ENCODE measurements around the gene DDI2.

Gene DDI2

GRCh38 chr1:15605398-15606383 is 11.6 kb upstream of the DDI2 start:
- no peak for DNase-seq (ENCODE audit: low read depth)

- DNase-seq (ENCODE audit: low read depth), result no peak
These were observed 7.6 kb upstream of the DDI2 start for GRCh38 chr1:15609631-15610030.

- no peak for DNase-seq (ENCODE audit: low read depth)
These were observed 7.1 kb upstream of the DDI2 start for GRCh38 chr1:15610167-15610566.

- no peak for DNase-seq (ENCODE audit: low read depth)
These were observed 685 bp upstream of the DDI2 start for GRCh38 chr1:15616373-15617172.

DNA sequence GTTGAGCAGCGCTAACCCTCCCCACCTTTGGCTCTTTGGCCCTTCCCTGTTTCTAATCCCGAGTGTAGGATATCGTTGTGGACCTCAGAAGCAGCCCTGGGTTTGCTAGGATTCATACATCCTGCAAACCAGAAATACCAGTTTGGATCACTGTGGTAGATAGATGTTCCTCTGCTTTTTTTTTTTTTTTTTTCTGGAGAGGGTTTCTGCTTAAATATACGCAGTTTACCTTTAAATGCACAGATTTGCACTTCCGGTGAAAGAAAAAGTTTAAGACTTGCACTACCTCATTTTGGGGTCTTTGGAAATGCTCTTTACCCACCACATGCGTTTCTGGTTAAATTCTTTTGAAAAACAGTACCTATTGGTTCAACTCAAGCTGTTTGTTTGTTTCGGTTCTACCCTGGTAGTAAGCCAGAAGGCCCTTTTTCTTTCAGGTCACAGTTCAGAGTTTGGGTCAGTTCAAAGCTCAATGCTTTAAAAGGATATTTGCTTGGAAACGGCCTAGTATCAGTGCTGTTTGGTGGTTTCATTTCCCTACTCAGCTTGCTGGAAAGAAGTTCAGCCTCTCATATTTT is 908 bp downstream of the DDI2 start:
- no peak for DNase-seq (ENCODE audit: low read depth)

- DNase-seq (ENCODE audit: low read depth), result no peak
These were observed 1.6 kb downstream of the DDI2 start for GRCh38 chr1:15618655-15619525.

DNA sequence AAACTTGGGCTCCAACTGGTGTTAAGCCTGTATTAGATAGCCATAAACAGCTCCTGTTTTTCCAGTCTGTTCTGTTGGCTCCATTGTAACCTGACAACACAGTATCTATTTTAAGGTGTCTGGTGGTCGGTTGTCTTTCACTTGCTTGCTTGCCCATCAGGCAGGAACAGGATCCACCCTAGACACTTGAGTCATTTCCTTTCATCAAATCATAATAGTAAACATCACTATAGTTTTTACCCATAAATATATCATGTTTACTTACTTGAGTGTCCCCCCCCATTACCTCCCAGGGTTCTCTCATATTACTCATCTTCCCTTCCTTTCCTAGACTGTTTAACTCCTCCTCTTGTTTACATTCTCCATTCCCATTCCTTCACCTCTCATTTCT is 2.9 kb downstream of the DDI2 start:
- DNase-seq (ENCODE audit: low read depth), result peak; percentile 28

GRCh38 chr1:15620902-15621682 is 3.8 kb downstream of the DDI2 start:
- DNase-seq (ENCODE audit: low read depth), result no peak

- DNase-seq (ENCODE audit: low read depth), result no peak
These were observed 4.7 kb downstream of the DDI2 start for GRCh38 chr1:15621975-15622374.

GRCh38 chr1:15622712-15623373 is 5.6 kb downstream of the DDI2 start:
- DNase-seq (ENCODE audit: low read depth), result no peak

DNA sequence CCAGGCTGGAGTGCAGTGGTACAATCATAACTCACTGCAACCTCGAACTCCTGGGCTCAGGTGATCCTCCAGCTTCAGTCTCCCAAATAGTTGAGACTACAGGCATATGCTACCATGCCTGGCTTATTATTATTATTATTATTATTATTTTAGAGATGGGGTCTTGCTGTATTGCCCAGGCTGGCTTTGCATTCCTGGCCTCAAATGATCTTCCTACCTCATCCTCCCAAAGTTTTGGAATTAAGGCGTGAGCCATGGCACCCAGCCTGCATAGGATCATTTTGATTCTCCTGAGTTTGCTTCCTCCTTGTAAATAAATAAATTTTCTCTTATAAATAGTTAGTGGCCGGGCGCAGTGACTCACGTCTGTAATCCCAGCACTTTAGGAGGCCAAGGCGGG is 6.2 kb downstream of the DDI2 start:
- DNase-seq (ENCODE audit: low read depth), result no peak

- DNase-seq (ENCODE audit: low read depth), result no peak
These were observed 7.0 kb downstream of the DDI2 start for GRCh38 chr1:15624133-15624714.

DNA sequence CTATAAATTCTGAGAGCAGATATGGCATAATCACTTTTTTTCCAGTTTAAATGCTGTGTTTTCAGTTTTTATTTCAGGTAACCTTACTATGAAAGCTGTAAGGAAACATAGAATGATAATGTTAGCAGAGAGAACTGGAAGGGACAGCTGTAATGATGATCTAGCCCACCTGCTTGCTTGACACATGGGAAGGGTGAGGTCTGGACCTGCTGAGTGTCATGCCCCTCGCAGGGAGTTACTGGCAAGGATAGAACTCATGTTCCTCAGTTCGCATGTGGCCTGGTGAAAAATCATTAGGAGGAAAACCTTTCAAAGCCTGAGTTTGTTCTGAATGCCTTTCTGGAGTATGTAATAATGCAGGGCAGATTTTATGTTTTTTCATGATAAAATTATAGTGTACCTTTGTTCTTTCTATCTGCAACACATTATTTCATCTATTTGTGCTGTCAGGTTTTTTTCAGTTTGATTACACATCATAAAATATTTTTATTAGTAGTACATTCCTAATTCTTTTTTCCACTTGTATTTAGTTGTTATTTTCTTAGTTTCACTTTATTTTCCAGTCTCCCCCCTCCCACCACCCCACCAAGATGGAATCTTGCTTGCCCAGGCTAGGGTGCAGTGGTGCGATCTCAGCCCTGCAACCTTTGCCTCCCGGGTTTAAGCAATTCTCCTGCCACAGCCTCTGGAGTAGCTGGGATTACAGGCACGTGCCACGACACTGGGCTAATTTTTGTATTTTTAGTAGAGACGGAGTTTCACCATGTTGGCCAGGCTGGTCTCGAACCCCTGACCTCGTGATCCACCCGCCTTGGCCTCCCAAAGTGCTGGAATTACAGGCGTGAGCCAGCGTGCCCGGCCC is 8.0 kb downstream of the DDI2 start:
- DNase-seq (ENCODE audit: low read depth), result no peak

- DNase-seq (ENCODE audit: low read depth), result no peak
These were observed 9.2 kb downstream of the DDI2 start for GRCh38 chr1:15626269-15626950.

GRCh38 chr1:15627343-15627988 is 10.2 kb downstream of the DDI2 start:
- no peak for DNase-seq (ENCODE audit: low read depth)

- DNase-seq (ENCODE audit: low read depth), result no peak
These were observed 10.7 kb downstream of the DDI2 start for GRCh38 chr1:15628003-15628402.

GRCh38 chr1:15633756-15634420 is 16.6 kb downstream of the DDI2 start:
- DNase-seq (ENCODE audit: low read depth), result no peak
